Mucosa of rectum (tissue), 2 donors: ENCODE results near the gene CAAP1.
"Not testable (repeated sequence)": the region's sequence is repeated elsewhere in the genome, so short reads cannot be mapped to it uniquely, and the experiment has no call there.

Experiments used
- H3K27ac ChIP-seq, 2 donors: one replicate each; pipeline ENCODE4 v1.7.0; 2013; ENCODE audit warnings: inconsistent platforms in 2 of 2, low read depth in 2 of 2, low read length in 2 of 2
- H3K27me3 ChIP-seq, 2 donors: one replicate each; pipeline ENCODE4 v1.7.0; 2013; ENCODE audit warnings: low read length in 2 of 2; ENCODE audit not compliant: control insufficient read depth in 2 of 2, insufficient read depth in 2 of 2
- H3K36me3 ChIP-seq, 2 donors: one replicate each; pipeline ENCODE4 v1.7.0; 2013; ENCODE audit warnings: low read length in 2 of 2; ENCODE audit not compliant: control insufficient read depth in 2 of 2, insufficient read depth in 2 of 2
- H3K4me1 ChIP-seq, 2 donors: one replicate each; pipeline ENCODE4 v1.7.0; 2013; ENCODE audit warnings: low read length in 2 of 2, mild to moderate bottlenecking in 1 of 2; ENCODE audit not compliant: control insufficient read depth in 2 of 2, insufficient read depth in 2 of 2
- H3K4me3 ChIP-seq, 2 donors: one replicate each; pipeline ENCODE4 v1.7.0; 2013; ENCODE audit warnings: low read length in 2 of 2
- H3K9ac ChIP-seq, 2 donors: one replicate each; pipeline ENCODE4 v1.7.0; 2013; ENCODE audit warnings: low read length in 2 of 2, low read depth in 1 of 2, mild to moderate bottlenecking in 1 of 2
- H3K9me3 ChIP-seq, 2 donors: one replicate each; pipeline ENCODE4 v1.7.0; 2013; ENCODE audit warnings: low read length in 2 of 2; ENCODE audit not compliant: control insufficient read depth in 2 of 2
- donor health status: healthy.
- donor health status: Normal muscosa, but diverticular disease.

CAAP1 gene

DNA sequence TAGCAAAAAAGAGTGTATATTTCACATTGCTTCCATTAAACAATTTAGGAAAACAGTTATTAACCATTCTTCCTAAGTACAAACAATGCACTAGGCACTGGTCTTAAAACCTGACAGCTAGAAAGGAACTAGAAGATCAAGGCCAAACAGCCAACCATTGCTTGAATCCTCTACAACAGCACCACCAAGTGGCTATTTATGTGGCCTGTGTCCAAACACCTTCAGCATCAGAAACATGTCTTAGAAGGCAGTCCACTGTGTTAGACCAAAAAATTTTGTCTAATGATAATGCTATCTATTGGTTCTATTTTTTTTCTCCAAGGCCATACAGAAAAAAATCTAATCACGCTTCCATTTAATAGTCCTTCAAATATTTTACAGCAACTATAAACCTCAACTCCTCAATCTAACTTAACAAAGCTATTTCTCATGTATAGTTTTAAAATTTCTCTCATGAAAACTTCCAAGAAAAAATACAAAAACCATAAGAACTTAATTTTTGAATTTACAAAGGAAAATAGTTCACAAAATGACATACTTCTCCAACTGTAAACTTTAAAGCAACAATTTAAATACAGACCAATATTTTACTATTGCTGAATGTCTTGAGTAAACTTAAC is 36.1 kb downstream of the CAAP1 start:
- H3K9me3 ChIP-seq: no peaks in the 10 kb centered on the region
- H3K27ac ChIP-seq: no peak overlapping the region
- H3K9ac ChIP-seq: no peak overlapping the region
- H3K4me3 ChIP-seq: no peak overlapping the region
- H3K4me1 ChIP-seq: no peaks in the 10 kb centered on the region
- peaks cover 23 to 40% of the 10 kb centered on the region in 2 donors for H3K36me3 ChIP-seq
- H3K27me3 ChIP-seq: no peaks in the 10 kb centered on the region

- Histone ChIP-seq H3K4me3 (no peak overlapping the region), H3K4me1 (no peaks in the 10 kb centered on the region), H3K27me3 (no peaks in the 10 kb centered on the region), H3K9ac (no peak overlapping the region), H3K36me3 (peaks cover 9 to 37% of the 10 kb centered on the region in 2 donors), H3K9me3 (no peaks in the 10 kb centered on the region), H3K27ac (no peak overlapping the region)
Observed at GRCh38 chr9:26850995-26851394, 41.6 kb downstream of the CAAP1 start.

DNA sequence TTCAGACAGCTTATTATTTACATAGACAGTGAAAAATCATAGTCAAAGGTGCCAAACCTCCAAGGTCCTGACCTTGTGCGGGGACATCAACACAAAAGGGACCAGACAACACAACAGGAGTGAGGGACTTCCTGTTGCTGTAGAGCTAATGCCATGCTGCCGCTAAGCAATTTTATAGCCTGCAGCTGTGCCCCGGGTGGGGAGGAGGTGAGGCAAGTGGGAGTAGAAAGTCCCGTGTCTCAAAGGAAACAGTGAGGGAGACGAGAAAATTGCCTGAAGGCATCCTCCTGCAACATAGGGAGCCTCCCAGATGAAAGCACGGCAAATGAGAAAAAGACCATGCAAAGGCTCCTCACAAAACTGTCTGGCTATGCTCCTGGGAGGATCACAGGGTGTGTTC is 58.8 kb downstream of the CAAP1 start:
- Histone ChIP-seq H3K36me3 (peaks cover 0 to 2% of the 10 kb centered on the region in 2 donors), H3K9me3 (no peaks in the 10 kb centered on the region), H3K27ac (no peak overlapping the region), H3K4me3 (no peak overlapping the region), H3K9ac (no peak overlapping the region), H3K27me3 (no peaks in the 10 kb centered on the region), H3K4me1 (no peaks in the 10 kb centered on the region)

DNA sequence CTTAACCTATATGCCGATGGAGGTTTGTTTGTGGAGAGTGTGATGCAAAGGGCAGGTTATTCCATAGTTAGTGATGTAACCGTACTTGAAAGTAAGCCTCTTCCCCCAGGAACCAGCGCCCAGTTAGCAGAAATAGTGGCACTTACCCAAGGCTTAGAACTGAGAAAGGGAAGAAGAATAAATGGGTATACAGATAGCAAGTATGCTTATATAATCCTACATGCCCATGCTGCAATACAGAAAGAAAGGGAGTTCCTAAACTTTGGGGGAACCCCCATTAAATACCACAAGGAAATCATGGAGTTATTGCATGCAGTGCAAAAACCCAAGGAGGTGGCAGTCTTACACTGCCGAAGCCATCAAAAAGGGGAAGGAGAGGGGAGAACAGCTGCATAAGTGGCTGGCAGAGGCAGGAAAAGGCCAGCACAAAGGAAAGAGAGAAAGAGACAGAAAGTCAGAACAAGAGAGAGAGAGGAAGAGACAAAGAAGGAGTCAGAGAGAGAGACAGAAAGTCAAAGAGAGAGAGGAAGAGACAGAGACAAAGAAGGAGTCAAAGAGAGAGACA is 64.1 kb downstream of the CAAP1 start:
- not testable (repeated sequence) for H3K9me3 ChIP-seq, H3K27me3 ChIP-seq, H3K9ac ChIP-seq, H3K4me3 ChIP-seq, H3K4me1 ChIP-seq, H3K27ac ChIP-seq, H3K36me3 ChIP-seq

DNA sequence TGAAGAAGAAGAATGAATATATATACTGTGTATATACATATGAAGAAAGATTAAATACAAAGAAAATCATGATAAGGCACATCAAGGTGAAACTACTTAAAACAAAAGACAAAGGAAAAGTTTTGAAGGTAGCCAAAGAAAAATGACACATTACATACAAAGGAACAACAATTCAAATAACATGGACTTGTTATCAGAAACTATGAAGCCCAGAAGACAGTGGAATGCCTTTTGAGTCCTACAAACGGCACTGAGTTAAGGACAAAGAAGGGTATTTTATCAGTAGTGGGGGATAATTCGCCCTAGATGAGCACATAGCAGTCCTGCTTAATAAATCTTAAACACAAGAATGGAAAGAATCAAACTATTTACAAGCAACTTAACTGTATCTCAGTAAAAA is 77.8 kb downstream of the CAAP1 start:
- Histone ChIP-seq H3K27me3 (no peaks in the 10 kb centered on the region), H3K9ac (no peak overlapping the region), H3K9me3 (no peaks in the 10 kb centered on the region), H3K36me3 (no peaks in the 10 kb centered on the region), H3K4me3 (no peak overlapping the region), H3K4me1 (no peaks in the 10 kb centered on the region), H3K27ac (no peak overlapping the region)

- Histone ChIP-seq H3K36me3 (no peaks in the 10 kb centered on the region), H3K4me1 (no peaks in the 10 kb centered on the region), H3K9ac (no peak overlapping the region), H3K9me3 (no peaks in the 10 kb centered on the region), H3K27ac (no peak overlapping the region), H3K27me3 (no peaks in the 10 kb centered on the region), H3K4me3 (no peak overlapping the region)
Observed at GRCh38 chr9:26813247-26813646, 79.4 kb downstream of the CAAP1 start.

- Histone ChIP-seq H3K36me3 (no peaks in the 10 kb centered on the region), H3K9me3 (no peaks in the 10 kb centered on the region), H3K4me3 (no peak overlapping the region), H3K27ac (no peak overlapping the region), H3K9ac (no peak overlapping the region), H3K27me3 (no peaks in the 10 kb centered on the region), H3K4me1 (no peaks in the 10 kb centered on the region)
Observed at GRCh38 chr9:26812217-26812616, 80.4 kb downstream of the CAAP1 start.

GRCh38 chr9:26811106-26811505 is 81.5 kb downstream of the CAAP1 start:
- H3K36me3 ChIP-seq: no peaks in the 10 kb centered on the region
- no peak overlapping the region for H3K9ac ChIP-seq
- no peak overlapping the region for H3K27ac ChIP-seq
- no peak overlapping the region for H3K4me3 ChIP-seq
- H3K4me1 ChIP-seq: no peaks in the 10 kb centered on the region
- no peaks in the 10 kb centered on the region for H3K9me3 ChIP-seq
- no peaks in the 10 kb centered on the region for H3K27me3 ChIP-seq

DNA sequence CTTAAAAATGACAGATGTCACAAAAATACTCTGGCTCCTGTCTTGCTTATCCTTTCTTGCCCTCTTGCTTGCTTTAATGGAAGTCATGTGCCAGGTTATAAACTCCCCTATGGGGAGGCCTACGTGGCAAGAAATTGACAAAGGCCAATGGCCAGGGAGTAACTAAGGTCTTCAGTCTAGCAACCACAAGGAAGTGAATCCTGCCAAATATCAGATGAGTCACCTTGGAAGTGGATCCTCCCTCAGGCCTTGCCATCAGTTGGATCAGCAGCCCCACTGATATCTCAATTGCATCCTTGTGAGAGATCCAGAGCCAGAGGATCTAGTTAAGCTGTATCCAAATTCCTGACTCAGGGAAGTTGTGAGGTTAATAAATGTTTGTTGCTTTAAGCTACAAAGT is 82.8 kb downstream of the CAAP1 start:
- Histone ChIP-seq H3K27me3 (no peaks in the 10 kb centered on the region), H3K4me1 (no peaks in the 10 kb centered on the region), H3K4me3 (no peak overlapping the region), H3K36me3 (no peaks in the 10 kb centered on the region), H3K9me3 (no peaks in the 10 kb centered on the region), H3K27ac (no peak overlapping the region), H3K9ac (no peak overlapping the region)

DNA sequence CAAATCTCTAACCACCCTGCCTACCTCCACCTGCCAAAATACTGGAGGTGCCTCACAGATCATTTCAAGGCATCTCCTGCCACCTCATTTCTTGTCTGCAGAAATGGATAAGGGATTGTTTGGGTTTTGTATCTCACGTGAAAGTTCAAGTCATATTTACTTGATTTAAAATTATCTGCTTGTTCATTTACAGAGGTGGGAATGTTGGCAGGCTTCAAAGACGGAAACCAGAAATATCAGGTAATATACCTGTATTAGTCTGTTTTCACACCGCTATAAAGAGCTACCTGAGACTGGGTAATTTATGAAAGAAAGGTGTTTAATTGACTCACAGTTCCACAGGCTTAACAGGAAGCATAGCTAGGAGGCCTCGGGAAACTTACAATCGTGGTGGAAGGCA is 85.4 kb downstream of the CAAP1 start:
- Histone ChIP-seq H3K27me3 (no peaks in the 10 kb centered on the region), H3K4me1 (no peaks in the 10 kb centered on the region), H3K4me3 (no peak overlapping the region), H3K9me3 (no peaks in the 10 kb centered on the region), H3K36me3 (no peaks in the 10 kb centered on the region), H3K9ac (no peak overlapping the region), H3K27ac (no peak overlapping the region)
